Liver (tissue), 9 donors: ENCODE measurements around the gene MRPS18B. TPM values are rescaled to one million over a fixed set of nuclear protein-coding genes. Genes with fewer than 3 reads are reported as not detected.

Experiments
- DNase-seq: peaks from one replicate; pipeline ENCODE4 v3.0.0-alpha.2; 2017; ENCODE audit warnings: low spot score
- H3K27ac ChIP-seq, 2 donors: one replicate each; pipeline ENCODE4 v1.7.0; 2013; ENCODE audit warnings: inconsistent platforms in 2 of 2, low read length in 2 of 2, control low read depth in 1 of 2, low read depth in 1 of 2, mild to moderate bottlenecking in 1 of 2
- H3K27me3 ChIP-seq, 4 donors: one replicate each; pipeline versions ENCODE4 v1.6.1 to v1.7.0; 2013; ENCODE audit warnings: low read length in 3 of 4, inconsistent platforms in 1 of 4, mild to moderate bottlenecking in 1 of 4, moderate library complexity in 1 of 4; ENCODE audit not compliant: control insufficient read depth in 4 of 4, insufficient read depth in 4 of 4
- H3K36me3 ChIP-seq, 4 donors: one replicate each; pipeline versions ENCODE4 v1.6.1 to v1.7.0; 2013; ENCODE audit warnings: low read length in 3 of 4, mild to moderate bottlenecking in 3 of 4, low read depth in 1 of 4, moderate library complexity in 1 of 4; ENCODE audit not compliant: control insufficient read depth in 4 of 4, insufficient read depth in 3 of 4
- H3K4me1 ChIP-seq, 4 donors: one replicate each; pipeline versions ENCODE4 v1.6.1 to v1.7.0; 2013; ENCODE audit warnings: low read length in 3 of 4, mild to moderate bottlenecking in 3 of 4, moderate library complexity in 1 of 4; ENCODE audit not compliant: control insufficient read depth in 4 of 4, insufficient read depth in 4 of 4
- H3K4me3 ChIP-seq, 3 donors: one replicate each; pipeline versions ENCODE4 v1.6.1 to v1.7.0; 2013; ENCODE audit warnings: low read length in 3 of 3, control low read depth in 1 of 3, low read depth in 1 of 3, mild to moderate bottlenecking in 1 of 3
- H3K9ac ChIP-seq, 2 donors: one replicate each; pipeline ENCODE4 v1.7.0; 2013; ENCODE audit warnings: low read length in 2 of 2, mild to moderate bottlenecking in 2 of 2, moderate library complexity in 2 of 2, control low read depth in 1 of 2, low read depth in 1 of 2
- H3K9me3 ChIP-seq, 4 donors: one replicate each; pipeline versions ENCODE4 v1.6.1 to v1.7.0; 2013; ENCODE audit warnings: low read length in 3 of 4; ENCODE audit not compliant: control insufficient read depth in 4 of 4
- ATF3 ChIP-seq: IDR thresholded peaks from 2 replicates; pipeline ENCODE4 v1.6.1; 2016; ENCODE audit warnings: antibody characterized with exemption
- CTCF ChIP-seq: fragments of 150-350 bp; IDR thresholded peaks from 2 replicates; pipeline ENCODE4 v1.5.1; 2017; ENCODE audit warnings: improper control_type of control experiment, low read depth, low read length; ENCODE audit not compliant: missing input control
- FOXA2 ChIP-seq: IDR thresholded peaks from 2 replicates; pipeline ENCODE4 v1.6.1; 2016; ENCODE audit warnings: antibody characterized with exemption
- GABPA ChIP-seq, 2 donors: IDR thresholded peaks in 1 of 2; conservative IDR thresholded peaks in 1 of 2; 2 replicates each; pipeline ENCODE4 v1.6.1; 2016; ENCODE audit warnings: antibody characterized with exemption in 2 of 2, mild to moderate bottlenecking in 1 of 2, moderate library complexity in 1 of 2
- HNF4A ChIP-seq, 2 donors: conservative IDR thresholded peaks; 2 replicates each; pipeline ENCODE4 v1.6.1; 2016; ENCODE audit warnings: antibody characterized with exemption in 2 of 2, mild to moderate bottlenecking in 2 of 2
- JUND ChIP-seq, 2 donors: IDR thresholded peaks; 2 replicates each; pipeline ENCODE4 v1.6.1; 2016; ENCODE audit warnings: antibody characterized with exemption in 2 of 2
- REST ChIP-seq: IDR thresholded peaks from 2 replicates; pipeline ENCODE4 v1.6.1; 2016; ENCODE audit warnings: antibody characterized with exemption, mild to moderate bottlenecking
- RXRA ChIP-seq, 2 donors: IDR thresholded peaks; 2 replicates each; pipeline ENCODE4 v1.6.1; 2017 to 2018; ENCODE audit warnings: antibody characterized with exemption in 2 of 2, mild to moderate bottlenecking in 1 of 2
- TAF1 ChIP-seq: conservative IDR thresholded peaks from 2 replicates; pipeline ENCODE4 v1.6.1; 2016; ENCODE audit warnings: antibody characterized with exemption, mild to moderate bottlenecking
- YY1 ChIP-seq: IDR thresholded peaks from 2 replicates; pipeline ENCODE4 v1.6.1; 2016; ENCODE audit warnings: antibody characterized with exemption, mild to moderate bottlenecking
- ZBTB33 ChIP-seq: IDR thresholded peaks from 2 replicates; pipeline ENCODE4 v1.6.1; 2016; ENCODE audit warnings: antibody characterized with exemption
- WGBS: extraction: QIAGEN DNeasy Blood & Tissue Kit; methylation state at CpG from one replicate; pipeline ENCODE4 v1.1.7; 2013; 5-methylcytosine and 5-hydroxymethylcytosine counted together
- polyA plus RNA-seq, 2 donors: library from polyadenylated mRNA; stranded (reverse) in 1 of 2; unstranded in 1 of 2; fragments of 200-250 nt in 1 of 2; fragments of >200 nt in 1 of 2; fragmentation: Nextera tagmentation in 1 of 2; extraction: Ambion mirVana in 1 of 2; gene quantifications; one replicate each; pipeline versions ENCODE4 v1.2.1 to v1.2.3, GENCODE V29; 2013 to 2015
- total RNA-seq, 2 donors: library from RNA; depleted of rRNA; stranded (reverse); fragments of >200 nt; gene quantifications; one replicate each; pipeline ENCODE4 v1.2.3, GENCODE V29; 2014
- donor health status: healthy.
- donor health status: healthy.
- donor health status: healthy.
- donor health status: healthy.
- donor health status: healthy.

The MRPS18B gene
- total and polyA plus RNA-seq, 4 donors: 50.5 to 81.9 (median 69.4) TPM

GRCh38 chr6:30614843-30615218 lies 2.8 kb upstream of the MRPS18B start (continued):
- no peak for TF ChIP-seq ZBTB33
- TF ChIP-seq HNF4A (conservative IDR thresholded peaks at IDR 0.05): peak in 1 of 2 donors; percentile 29
- TF ChIP-seq GABPA (IDR thresholded peaks at IDR 0.05 in 1 of 2, conservative IDR thresholded peaks at IDR 0.05 in 1 of 2): peak in 1 of 2 donors; percentile 69

- peak; percentile 63 for DNase-seq
- TF ChIP-seq FOXA2 (no peak), GABPA (IDR thresholded peaks at IDR 0.05 in 1 of 2, conservative IDR thresholded peaks at IDR 0.05 in 1 of 2) (peak in 1 of 2 donors; percentile 17), RXRA (IDR thresholded peaks at IDR 0.05) (no peak), CTCF (no peak), YY1 (peak; percentile 96), TAF1 (peak; percentile 62), JUND (IDR thresholded peaks at IDR 0.05) (peak in 1 of 2 donors; percentile 59)
- Histone ChIP-seq H3K36me3 (peaks cover 3 to 13% (median 8%) of the 10 kb centered on the region in 4 donors), H3K27ac (peak overlapping the region; percentile 83 to 92), H3K4me1 (peaks cover 2 to 23% (median 14%) of the 10 kb centered on the region in 4 donors), H3K4me3 (peak overlapping the region; percentile 90 to 97 (median 96)), H3K27me3 (no peaks in the 10 kb centered on the region), H3K9me3 (no peaks in the 10 kb centered on the region), H3K9ac (peak overlapping the region; percentile 99 to 100)
- WGBS: 1% methylated on average over 10 of the region's 10 CpGs
These were observed 2.3 kb upstream of the MRPS18B start for GRCh38 chr6:30615219-30615957.

GRCh38 chr6:30615958-30616810 lies 1.5 kb upstream of the MRPS18B start:
- Histone ChIP-seq H3K4me1 (peaks cover 2 to 23% (median 14%) of the 10 kb centered on the region in 4 donors), H3K36me3 (peaks cover 4 to 16% (median 11%) of the 10 kb centered on the region in 4 donors)
- WGBS: under 1% methylated on average over 10 of the region's 10 CpGs

More at GRCh38 chr6:30615958-30616810, 1.5 kb upstream of the MRPS18B start:
- Histone ChIP-seq H3K27ac (peak overlapping the region; percentile 83 to 92), H3K9ac (peak overlapping the region; percentile 99 to 100), H3K4me3 (peak overlapping the region; percentile 90 to 97 (median 96)), H3K27me3 (no peaks in the 10 kb centered on the region), H3K9me3 (no peaks in the 10 kb centered on the region)
- TF ChIP-seq ATF3 (peak; percentile 14), JUND (IDR thresholded peaks at IDR 0.05) (peak in 1 of 2 donors; percentile 23), REST (no peak), RXRA (IDR thresholded peaks at IDR 0.05) (peak in 1 of 2 donors; percentile 9)
- DNase-seq: peak; percentile 56
